GM19035 (cell line): ENCODE data around the gene INHBB.

ENCODE experiments used
- ATAC-seq: cut with Tn5 transposase; IDR thresholded peaks from one replicate; pipeline ENCODE4 v1.9.1; 2021; ENCODE audit not compliant: unreplicated experiment

INHBB gene

GRCh38 chr2:120354935-120355779, 9.2 kb downstream of the INHBB start:
- no peak for ATAC-seq

GRCh38 chr2:120355780-120356266, 9.9 kb downstream of the INHBB start:
- no peak for ATAC-seq

- ATAC-seq = no peak
Observed at GRCh38 chr2:120357768-120358167, 11.8 kb downstream of the INHBB start.

- ATAC-seq = no peak
Observed at GRCh38 chr2:120358734-120359465, 13.0 kb downstream of the INHBB start.

- ATAC-seq = no peak
Observed at GRCh38 chr2:120360307-120360855, 14.4 kb downstream of the INHBB start.

GRCh38 chr2:120362926-120363325, 17.0 kb downstream of the INHBB start:
- ATAC-seq = no peak

- ATAC-seq = no peak
Observed at GRCh38 chr2:120365236-120365793, 19.4 kb downstream of the INHBB start.

- ATAC-seq = no peak
Observed at GRCh38 chr2:120366698-120367097, 20.8 kb downstream of the INHBB start.

GRCh38 chr2:120367221-120367620, 21.3 kb downstream of the INHBB start:
- no peak for ATAC-seq

GRCh38 chr2:120367649-120368048, 21.7 kb downstream of the INHBB start:
- ATAC-seq = no peak

- ATAC-seq = no peak
Observed at GRCh38 chr2:120368086-120368485, 22.1 kb downstream of the INHBB start.

- ATAC-seq = no peak
Observed at GRCh38 chr2:120369250-120369649, 23.3 kb downstream of the INHBB start.

- ATAC-seq = no peak
Observed at GRCh38 chr2:120371969-120372625, 26.2 kb downstream of the INHBB start.

- ATAC-seq = no peak
Observed at GRCh38 chr2:120372816-120373215, 26.9 kb downstream of the INHBB start.

GRCh38 chr2:120373424-120373823, 27.5 kb downstream of the INHBB start:
- ATAC-seq = no peak

- ATAC-seq = no peak
Observed at GRCh38 chr2:120374821-120375220, 28.9 kb downstream of the INHBB start.

GRCh38 chr2:120375251-120376020, 29.5 kb downstream of the INHBB start:
- ATAC-seq = no peak

- ATAC-seq = no peak
Observed at GRCh38 chr2:120376101-120376500, 30.2 kb downstream of the INHBB start.

GRCh38 chr2:120376679-120377640, 31.0 kb downstream of the INHBB start:
- ATAC-seq = no peak
